GF-D8 (cell line): ENCODE results near the gene CROCC.
A peak's percentile ranks its signal among the peaks of the same experiment; 100 is the strongest.

Experiments
- DNase-seq: peaks from one replicate; lab custom pipeline; 2025; lab: John Stamatoyannopoulos, UW

Gene CROCC

DNA sequence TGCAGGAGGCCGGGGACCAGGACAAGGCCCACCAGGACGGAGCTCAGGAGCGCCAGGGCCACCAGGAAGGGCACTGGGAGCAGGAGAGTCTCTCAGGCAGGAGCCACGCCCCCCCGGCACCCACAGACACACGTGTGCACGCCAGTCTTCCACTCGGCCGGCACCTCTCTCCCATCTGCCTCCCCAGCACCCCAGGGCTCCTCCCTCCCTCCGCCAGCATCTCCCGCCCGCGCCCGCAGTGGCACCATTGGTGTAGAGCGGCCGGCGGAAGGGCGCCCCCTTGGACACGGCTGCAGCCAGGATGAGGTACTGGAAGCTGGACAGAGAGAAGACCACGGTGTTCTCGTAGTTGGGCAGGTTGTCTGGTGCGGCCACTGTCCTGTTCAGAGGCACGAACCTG lies 64.8 kb downstream of the CROCC start:
- DNase-seq: no peak

DNA sequence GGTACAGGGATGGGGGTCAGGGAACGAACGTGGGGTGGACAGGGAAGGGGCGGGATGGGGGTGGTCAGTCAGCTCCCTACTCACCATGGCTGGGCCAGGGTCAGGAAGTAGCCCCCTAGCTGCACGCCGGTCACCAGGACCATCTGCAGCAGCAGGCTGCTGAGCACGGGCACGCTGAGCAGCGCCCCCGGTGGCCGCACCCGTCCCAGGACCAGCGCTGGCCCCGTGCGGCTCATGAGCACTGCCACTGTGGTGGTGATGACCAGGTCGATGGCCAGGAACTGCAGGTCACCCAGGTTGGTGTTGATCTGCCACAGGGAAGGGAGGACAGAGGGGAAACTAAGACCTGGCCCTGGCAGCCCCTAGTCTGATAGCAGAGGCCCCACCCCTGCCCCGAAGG lies 65.2 kb downstream of the CROCC start:
- DNase-seq: no peak

DNA sequence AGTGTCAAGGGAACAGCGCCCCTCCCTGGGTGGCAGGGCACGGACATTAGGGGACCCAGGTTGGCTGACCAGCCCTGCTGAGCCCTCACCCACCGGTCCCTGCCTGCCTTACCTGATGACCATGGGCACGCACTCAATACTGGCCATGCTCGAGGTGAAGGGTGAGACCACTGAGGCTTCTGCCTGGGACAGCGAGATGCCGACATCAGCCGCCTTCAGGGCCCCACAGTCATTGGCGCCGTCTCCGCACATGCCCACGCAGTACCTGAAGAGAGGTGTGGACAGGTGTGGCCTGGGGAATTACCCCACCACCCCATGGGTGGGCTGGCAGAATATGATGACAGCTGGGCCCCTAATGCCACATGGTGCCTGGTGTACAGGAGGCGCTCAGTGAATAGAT lies 66.5 kb downstream of the CROCC start:
- DNase-seq: no peak

DNA sequence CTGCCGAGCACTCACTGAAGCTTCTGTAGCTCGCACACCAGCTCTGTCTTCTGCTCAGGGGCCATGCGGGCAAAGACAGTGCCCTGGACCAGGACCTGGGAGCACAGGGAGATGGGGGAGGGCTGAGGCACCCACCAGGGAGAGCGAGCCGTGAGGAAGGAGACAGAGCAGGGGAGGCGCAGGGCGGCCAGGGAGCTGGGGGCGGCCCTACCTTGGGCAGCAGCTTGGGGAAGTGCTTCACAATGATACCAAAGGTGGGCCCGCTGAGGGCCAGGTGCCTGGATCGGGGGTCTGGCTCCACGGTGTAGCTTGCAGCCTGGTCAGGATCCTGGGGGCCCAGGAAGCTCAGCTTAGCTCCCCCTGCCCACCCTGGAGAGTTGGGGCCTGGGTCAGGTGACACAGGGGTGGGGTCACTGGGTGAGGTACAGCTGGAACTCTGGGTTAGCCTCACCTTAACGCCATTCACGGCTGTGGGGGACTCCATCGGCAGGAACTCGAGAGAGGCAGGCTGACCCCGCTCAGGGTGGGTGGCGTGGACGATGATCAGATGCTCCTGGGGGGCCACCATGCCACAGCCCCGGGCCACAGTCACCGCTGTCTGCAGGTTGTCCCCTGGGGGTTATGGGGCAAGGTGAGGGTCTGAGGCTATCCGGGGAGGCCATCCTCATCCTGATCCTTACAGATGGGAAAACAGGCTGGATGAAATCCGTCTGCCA lies 68.1 kb downstream of the CROCC start:
- no peak for DNase-seq

DNA sequence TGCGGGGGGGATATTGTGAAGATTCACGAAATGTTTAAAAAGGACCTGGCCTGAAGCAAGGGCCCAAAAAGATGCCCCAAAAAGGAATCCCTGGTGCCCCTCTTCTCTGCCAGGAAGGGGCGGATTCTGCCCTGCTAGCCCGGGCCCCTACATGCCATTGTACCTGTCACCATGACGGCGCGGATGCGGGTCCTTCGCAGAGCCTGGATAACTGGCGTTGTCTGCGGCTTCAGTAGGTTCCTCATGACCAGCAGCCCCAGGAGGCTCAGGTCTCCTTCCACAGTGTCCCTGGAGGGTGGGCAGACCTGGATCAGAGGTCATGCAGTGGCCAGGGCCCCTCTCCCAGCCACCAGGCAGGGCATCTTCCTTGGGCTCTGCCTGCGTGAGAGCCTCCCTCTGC lies 69.8 kb downstream of the CROCC start:
- no peak for DNase-seq

- no peak for DNase-seq
Observed at GRCh38 chr1:16992102-16992501, 70.4 kb downstream of the CROCC start.

GRCh38 chr1:16992675-16993074 lies 70.9 kb downstream of the CROCC start:
- no peak for DNase-seq

- no peak for DNase-seq
Observed at GRCh38 chr1:16993521-16994038, 71.8 kb downstream of the CROCC start.

GRCh38 chr1:16996845-16997244 lies 75.1 kb downstream of the CROCC start:
- no peak for DNase-seq

GRCh38 chr1:16998589-16998988 lies 76.9 kb downstream of the CROCC start:
- no peak for DNase-seq

DNA sequence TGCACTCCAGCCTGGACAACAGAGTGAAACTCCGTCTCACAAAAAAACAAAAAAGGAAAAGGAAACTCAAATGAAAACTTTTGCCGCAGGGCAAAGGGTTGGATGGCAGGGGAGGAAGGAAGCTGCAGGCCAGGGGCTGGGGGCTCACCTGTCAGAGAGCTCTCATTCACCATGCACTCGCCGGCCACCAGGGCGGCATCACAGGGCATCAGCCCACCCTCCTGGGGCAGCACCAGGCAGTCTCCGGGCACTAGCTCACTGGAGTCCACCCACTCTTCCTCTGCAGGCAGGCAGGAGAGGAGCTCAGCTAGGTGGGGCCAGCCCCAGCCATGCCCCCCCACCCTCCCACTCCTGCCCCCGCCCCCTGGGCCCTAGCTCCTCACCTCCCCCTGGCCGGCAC lies 78.1 kb downstream of the CROCC start:
- DNase-seq: no peak

DNA sequence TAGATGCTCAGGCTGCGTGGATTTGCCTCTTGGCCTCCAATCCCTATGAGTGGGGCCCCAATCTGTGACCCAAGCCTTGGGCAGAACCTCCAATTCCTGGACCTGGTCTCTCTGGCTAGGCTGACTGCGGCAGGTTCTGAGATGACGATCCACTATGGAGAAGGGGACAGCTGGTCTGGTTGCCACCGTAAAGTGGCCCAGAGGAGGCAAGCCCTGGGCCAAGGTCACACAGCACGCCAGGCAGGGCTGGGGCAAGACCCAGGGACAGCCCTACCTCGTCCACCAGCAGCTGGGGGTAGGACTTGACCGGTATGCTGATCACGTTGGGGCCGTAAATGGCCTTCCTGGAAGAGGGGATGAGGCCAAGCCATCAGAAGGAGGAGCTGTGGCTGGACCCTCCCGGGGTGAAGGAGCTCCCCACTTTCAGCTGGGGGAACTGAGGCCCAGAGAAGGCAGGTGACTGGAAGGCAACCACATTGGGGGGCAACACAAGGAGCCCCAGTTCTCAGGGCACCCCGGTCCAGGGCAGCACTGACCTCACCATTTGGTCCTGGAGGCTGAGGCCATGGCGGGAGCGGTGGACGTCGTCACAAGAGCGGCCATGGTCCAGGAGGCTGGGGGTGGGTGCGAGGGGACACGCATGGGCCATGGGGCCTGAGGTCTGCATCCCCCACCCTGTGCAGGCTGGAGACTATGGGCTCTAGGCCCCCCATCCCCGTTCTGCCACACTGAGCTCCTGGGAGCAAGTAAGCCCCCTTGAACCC lies 80.2 kb downstream of the CROCC start:
- no peak for DNase-seq

DNA sequence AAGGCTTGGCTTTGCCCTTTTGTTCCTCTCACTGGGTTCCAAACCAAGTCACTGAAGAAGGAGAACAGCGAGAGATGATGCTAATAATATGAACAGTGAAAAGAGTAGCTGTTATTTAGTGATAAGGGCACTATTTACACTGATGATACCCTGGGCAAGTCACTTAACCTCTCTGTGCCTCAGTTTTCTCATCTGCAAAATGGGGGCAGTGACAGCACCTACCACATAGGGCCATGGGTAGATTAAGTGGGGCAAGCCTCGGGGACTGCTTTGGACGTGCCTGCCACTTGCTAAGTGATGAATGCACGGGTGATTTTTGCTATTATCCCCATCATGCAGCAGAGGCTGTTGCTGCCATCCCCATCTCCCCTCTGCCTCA lies 80.8 kb downstream of the CROCC start:
- no peak for DNase-seq

DNA sequence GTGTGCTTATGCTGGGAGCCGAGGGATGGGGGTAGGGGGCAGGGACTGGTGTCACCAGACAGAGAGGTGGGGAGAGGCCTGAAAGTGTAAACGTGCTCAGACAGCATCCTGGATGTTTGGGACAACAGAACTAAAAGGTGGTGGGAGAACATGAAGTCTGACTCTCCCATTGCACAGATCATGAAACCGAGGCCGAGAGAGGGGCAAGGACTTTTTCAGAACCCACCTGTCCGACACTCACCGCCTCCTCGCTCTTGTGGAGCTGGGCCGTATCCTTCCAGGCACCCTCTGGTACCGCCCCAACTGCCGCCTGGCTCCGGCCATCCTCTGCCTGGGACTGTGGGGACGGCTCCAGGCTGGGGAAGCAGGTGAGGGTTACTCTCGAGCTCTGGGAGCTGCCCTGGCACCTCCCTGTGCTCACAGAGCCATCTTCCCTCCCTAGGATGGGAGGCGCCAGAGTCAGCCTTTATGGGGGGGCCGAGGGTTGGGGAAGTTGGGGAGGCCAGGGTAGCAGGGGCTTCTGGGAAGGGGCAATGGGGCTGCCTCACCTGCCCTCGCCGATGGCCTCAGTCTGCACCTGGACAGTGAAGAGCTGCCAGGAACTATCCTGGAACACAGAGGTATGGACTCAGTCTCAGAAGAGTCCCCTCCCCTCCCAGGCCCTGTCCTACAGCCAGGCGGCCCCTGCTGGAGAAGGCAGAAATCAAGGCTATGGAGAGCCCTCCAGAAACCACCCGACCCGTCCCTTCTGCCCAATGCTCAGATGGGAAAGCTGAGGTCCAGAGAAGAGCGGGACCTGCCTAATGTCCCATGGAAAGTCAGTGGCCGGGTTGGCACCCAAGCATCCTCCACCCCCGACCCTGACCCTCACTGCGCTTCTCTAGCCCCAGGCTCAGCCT lies 83.0 kb downstream of the CROCC start:
- DNase-seq: no peak

DNA sequence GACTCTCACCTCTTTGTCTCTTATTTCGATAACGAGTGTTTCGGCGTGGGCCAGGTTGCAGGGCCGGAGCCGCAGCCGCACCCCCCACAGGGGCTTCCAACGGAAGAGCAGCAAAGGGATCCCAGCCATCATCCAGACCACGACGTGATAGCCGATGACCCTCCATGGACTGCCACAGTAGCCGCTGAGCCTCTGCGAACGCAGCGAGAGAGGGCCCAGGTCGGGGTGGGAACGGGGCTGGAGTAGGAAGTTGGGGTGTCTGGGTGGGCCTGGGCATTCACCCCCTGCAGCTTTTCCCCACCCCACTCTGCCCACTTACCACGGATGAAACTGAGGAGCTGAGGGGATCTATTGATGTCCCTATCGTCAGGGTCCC lies 83.6 kb downstream of the CROCC start:
- DNase-seq: no peak

GRCh38 chr1:17007121-17007520 lies 85.4 kb downstream of the CROCC start:
- no peak for DNase-seq

DNA sequence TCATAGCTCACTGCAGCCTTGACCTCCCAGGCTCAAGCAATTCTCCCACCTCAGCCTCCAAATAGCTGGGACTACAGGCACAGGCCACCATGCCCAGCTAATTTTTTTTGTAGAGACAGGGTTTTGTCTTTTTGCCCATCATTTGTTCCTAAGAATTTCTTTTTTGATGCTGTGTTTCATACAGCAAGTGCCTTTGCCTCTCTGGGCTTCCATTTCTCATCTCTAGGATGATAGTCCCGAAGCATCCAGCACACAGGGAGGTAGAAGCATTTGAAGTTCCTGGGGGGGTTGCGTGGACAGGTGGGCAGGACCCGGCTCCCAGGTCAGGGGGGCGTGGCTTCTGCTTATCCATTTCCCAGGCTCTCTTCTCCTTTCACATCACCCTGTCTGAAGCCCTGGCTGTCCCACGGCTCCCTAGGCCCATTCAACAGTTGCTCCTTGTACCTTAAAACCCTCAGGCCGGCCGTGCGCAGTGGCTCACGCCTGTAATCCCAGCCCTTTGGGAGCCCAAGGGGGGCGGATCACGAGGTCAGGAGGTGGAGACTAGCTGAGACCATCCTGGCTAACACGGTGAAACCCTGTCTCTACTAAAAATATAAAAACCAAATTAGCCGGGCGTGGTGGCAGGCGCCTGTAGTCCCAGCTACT lies 86.6 kb downstream of the CROCC start:
- no peak for DNase-seq

- DNase-seq: peak; percentile 87
Observed at GRCh38 chr1:17009706-17010105, 88.0 kb downstream of the CROCC start.

DNA sequence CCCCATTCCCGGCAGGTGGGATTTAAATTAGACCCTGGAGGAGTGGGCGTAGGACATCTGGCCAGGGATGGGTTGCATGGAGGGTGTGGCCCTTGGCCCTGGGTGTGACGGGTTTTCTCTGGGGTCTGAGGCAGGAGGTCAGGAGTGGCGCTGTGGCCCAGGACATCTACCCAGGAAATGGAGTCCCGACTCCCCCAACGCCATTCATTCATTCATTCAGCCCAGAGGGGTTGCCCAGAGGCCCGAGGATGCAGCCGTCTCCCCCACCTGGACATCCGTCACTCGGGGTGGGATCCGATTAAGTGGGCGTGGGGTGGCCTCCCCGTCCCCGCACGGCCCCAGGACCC lies 89.3 kb downstream of the CROCC start:
- no peak for DNase-seq

DNA sequence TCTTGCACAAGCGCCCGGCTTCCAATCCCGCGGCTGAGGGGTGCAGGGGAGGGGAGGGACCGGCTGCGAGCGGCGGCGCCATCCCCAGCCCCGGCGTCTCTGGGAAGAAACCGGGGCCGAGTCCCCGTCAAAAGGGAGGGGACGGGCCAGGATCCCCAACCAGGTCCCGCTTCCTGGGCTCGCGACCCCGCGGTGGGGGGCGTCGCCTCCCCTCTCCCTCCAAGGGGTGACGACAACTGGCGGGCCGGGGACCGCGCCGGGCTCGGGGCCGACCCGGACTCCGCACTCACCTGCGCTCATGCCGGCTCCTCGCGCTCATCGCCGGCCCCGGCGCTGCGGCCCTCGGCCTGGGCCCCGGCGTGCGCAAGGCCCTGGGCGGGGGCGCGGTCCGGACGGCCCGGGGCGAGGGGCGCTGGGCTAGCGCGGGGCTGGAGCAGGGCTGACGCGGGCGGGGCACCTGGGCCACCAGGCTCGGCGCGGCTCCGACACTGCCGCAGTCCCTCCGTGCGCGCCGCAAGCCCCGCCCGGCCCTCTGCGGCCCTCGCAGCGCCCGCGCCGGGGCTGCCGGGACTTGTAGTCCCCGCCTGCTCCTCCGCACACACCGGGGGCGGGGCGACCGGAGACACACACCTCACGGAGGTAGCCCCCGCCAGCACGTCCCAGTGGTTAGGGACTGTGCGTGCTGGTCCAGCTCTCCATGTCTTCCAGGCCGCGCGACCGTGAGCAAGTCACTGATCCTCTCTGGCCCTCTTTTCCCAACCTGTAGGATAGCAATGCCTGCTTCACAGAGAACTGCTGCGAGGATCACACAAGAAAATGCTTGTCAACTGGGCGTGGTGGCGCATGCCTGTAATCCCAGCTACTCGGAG lies 89.9 kb downstream of the CROCC start, which contains the start of gene ATP13A2:
ATP13A2 (minus strand) TSS at position 490 of the 869 bp plus-strand sequence; CDS start at position 300, 190 bp downstream.
- DNase-seq: peak; percentile 28
